ENCODE results near the gene AFF3.

Gene AFF3

GRCh38 chr2:99891428-99891780 lies 251.0 kb downstream of the AFF3 start:
- in situ Hi-C loops (cut with HindIII; ENCODE audit: low sequenced_read_pairs), result no loop called here

DNA sequence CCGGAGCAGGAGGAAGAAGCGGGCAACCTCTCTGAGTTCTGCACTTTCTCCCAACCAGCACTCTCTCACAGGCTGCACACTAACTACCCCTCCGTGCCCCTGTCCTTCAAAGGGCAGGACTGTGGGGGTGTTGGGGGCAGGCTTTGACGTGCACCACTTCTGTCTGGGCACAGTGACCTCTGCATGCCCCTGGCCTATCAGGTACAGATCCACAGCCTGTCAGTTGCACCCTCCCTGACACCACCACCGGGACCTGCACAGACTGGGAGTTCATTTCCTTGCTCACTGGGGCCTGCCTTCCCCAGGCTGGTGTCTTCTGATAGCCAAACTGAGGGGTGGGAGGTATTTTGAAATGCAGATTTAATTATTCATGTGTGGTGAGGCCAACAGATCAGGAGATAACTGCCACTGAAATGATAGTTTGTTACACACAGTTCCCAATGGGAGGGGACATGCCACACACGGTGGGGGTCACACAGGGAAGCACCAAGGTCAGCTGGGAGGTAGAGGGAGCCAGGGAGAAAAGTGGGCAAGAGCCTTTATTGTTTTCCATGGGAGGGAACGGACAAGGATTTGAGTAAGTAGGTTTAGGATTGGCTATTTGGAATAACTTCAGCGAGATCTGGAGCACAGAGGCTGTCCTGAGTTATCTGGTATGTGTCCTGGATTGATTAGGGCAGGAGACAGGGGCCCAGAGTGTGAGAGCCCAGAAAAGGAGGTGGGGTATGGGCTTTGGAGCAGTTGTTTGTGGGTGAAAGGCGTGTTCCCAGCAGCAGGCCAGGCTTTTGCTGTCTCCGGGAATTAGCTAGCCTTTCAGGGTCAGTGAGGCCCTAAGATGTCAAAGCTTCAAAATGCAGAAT lies 251.6 kb downstream of the AFF3 start:
- in situ Hi-C loops (cut with HindIII; ENCODE audit: low sequenced_read_pairs), result no loop called here

DNA sequence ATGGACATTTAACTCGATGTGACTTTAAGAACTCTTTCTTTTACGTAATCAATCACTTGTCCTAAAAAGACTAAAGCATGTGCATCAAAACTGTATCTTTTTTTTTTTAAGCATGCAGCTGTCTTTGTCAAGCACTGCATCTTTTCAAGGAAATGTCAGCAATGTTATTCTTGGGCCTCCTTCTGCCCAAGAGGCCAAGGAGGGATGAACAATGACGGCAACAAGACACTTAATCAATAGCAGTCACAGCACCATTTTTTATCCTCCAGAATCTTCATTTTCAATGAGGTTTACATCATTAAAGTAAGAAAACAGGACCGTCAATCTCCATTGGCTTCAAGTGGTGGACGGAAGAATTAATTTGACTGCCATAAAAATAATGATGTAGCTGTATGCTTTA lies 253.8 kb downstream of the AFF3 start:
- in situ Hi-C loops (cut with HindIII; ENCODE audit: low sequenced_read_pairs), result no loop called here

- in situ Hi-C loops (cut with HindIII; ENCODE audit: low sequenced_read_pairs), result no loop called here
These were observed 256.0 kb downstream of the AFF3 start for GRCh38 chr2:99886418-99886817.

- in situ Hi-C loops (cut with HindIII; ENCODE audit: low sequenced_read_pairs), result no loop called here
These were observed 259.0 kb downstream of the AFF3 start for GRCh38 chr2:99883358-99883757.

GRCh38 chr2:99881901-99882591 lies 260.3 kb downstream of the AFF3 start:
- in situ Hi-C loops (cut with HindIII; ENCODE audit: low sequenced_read_pairs), result no loop called here

- in situ Hi-C loops (cut with HindIII; ENCODE audit: low sequenced_read_pairs), result no loop called here
These were observed 261.5 kb downstream of the AFF3 start for GRCh38 chr2:99880964-99881294.

GRCh38 chr2:99880148-99880963 lies 262.0 kb downstream of the AFF3 start:
- in situ Hi-C loops (cut with HindIII; ENCODE audit: low sequenced_read_pairs), result no loop called here

DNA sequence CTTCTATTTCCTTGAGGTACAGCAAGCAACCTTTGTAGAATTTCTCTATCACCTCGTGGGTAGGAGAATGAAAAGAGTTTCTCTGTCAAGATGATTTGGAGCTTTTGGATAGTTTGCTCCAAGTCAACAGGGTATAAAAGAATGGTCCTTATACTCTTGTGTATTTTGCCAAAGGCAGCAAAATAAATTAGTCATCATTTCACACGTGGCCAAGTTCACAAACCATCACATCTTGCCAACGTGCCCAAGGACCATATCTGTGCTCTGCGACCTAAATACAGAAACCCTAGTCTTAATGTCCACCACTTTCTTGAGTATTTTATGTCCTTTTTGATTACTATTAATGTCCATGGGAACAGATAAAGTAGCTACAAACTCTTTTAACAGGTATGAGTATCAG lies 262.9 kb downstream of the AFF3 start:
- in situ Hi-C loops (cut with HindIII; ENCODE audit: low sequenced_read_pairs), result no loop called here

DNA sequence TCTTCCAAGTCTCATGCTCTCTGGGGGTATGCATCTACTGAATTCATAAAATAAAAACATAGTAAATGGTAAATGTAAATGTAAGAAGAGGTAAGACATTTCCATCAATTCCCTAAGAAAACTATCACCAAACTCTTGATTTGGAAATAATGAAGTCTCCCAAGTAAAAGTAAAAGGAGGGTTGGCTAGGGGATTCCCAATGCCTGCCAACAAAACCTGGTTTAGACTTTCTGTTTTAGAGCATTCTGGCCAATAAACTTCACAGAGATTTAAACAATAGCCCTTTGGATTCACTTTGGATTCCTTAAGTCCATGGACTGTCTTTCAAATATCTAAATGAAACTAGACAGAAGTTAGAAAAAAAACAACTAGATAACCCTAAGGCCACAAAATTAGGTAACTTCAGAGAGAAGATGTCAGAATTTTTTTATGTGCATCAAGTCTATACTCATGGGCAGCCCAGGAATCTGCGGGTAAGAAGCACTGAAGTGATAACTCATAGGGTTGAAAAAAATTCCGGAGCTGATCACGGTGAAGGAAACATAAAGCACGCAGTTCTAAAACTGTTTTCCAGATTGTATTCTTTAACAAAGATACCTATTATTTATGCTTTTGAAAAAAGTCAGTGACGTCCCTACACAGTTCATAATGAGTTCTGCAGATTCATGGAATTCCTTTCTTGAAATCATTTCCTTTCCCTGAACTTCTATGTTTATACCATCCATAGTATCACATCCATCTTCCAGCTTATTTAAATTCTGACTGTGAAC lies 263.6 kb downstream of the AFF3 start:
- in situ Hi-C loops (cut with HindIII; ENCODE audit: low sequenced_read_pairs), result no loop called here

DNA sequence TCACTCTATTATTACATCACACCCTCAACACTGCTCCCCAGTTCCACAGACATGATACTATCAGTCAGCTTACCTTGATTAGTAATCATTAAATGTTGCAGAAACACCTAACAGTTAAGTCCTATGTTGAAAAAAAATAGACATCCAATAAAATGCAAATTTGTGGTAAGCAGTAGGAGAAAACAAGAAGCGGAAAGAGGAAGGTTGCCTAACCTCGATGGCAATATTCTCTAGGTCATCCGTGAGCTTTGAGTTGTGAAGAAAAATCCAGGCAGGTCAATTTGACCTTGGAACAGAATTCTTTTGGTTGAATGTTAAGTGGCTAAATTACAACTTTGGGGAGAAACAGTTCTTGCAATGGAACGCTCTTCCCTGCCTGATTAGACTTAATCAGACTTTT lies 264.4 kb downstream of the AFF3 start:
- in situ Hi-C loops (cut with HindIII; ENCODE audit: low sequenced_read_pairs), result no loop called here

- in situ Hi-C loops (cut with HindIII; ENCODE audit: low sequenced_read_pairs), result no loop called here
These were observed 265.4 kb downstream of the AFF3 start for GRCh38 chr2:99876956-99877355.

GRCh38 chr2:99875627-99876201 lies 266.7 kb downstream of the AFF3 start:
- in situ Hi-C loops (cut with HindIII; ENCODE audit: low sequenced_read_pairs), result no loop called here

GRCh38 chr2:99868260-99868659 lies 274.1 kb downstream of the AFF3 start:
- in situ Hi-C loops (cut with HindIII; ENCODE audit: low sequenced_read_pairs), result no loop called here

GRCh38 chr2:99867770-99868169 lies 274.6 kb downstream of the AFF3 start:
- in situ Hi-C loops (cut with HindIII; ENCODE audit: low sequenced_read_pairs), result no loop called here

- in situ Hi-C loops (cut with HindIII; ENCODE audit: low sequenced_read_pairs), result no loop called here
These were observed 276.3 kb downstream of the AFF3 start for GRCh38 chr2:99865818-99866676.

DNA sequence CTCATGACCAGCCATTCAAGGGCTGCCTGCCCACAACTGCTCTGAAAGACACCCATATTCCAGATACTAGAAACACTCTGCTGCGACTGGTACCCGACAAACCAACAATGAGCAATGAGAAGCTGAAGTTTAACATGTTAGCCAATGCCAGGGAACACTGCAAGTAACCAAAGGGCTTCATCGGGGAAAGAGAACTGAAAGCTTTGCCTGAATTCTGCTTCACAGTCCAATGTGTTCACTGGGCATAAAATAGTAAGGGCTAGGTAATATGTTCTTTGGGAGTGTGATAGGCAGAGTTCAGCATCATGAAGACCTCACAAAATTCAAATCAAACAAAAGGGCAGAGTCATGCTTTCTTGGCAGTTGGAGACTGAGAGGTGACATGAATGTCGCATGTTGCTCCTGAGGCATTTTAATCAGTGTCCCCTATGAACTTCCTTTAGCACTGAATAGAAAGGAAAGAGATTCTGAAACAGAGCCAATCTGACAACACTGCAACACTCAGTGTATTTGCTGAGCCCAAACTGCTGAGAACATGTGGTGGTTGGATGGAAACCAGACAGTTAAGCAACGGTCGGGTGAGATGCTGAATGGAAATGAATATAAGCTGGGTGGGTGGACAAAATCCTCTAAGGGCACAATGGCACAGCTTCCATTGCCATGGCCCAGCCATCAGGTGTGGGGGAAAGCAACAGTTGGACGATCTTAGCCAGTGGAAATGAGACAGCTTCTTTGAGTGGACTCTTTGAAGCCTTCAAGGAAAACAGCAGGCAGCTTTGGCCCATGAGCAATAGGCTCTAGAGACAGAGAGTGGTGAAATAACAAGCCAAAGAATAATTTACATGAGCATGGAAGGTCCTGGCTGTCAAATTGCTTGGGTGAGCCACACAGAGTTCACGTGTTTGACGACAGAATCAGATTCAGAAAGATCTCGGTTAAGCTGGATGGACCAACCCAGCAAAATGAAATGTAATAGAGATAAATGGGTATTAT lies 277.5 kb downstream of the AFF3 start:
- in situ Hi-C loops (cut with HindIII; ENCODE audit: low sequenced_read_pairs), result no loop called here

- in situ Hi-C loops (cut with HindIII; ENCODE audit: low sequenced_read_pairs), result no loop called here
These were observed 278.5 kb downstream of the AFF3 start for GRCh38 chr2:99863903-99864270.
